ENCODE results near the gene SF3A1. TPM values are rescaled to one million over a fixed set of nuclear protein-coding genes. Genes with fewer than 3 reads are reported as not detected.

The SF3A1 gene
- polyA plus RNA-seq, 1 donor from 2014 or later = 14.4 TPM

DNA sequence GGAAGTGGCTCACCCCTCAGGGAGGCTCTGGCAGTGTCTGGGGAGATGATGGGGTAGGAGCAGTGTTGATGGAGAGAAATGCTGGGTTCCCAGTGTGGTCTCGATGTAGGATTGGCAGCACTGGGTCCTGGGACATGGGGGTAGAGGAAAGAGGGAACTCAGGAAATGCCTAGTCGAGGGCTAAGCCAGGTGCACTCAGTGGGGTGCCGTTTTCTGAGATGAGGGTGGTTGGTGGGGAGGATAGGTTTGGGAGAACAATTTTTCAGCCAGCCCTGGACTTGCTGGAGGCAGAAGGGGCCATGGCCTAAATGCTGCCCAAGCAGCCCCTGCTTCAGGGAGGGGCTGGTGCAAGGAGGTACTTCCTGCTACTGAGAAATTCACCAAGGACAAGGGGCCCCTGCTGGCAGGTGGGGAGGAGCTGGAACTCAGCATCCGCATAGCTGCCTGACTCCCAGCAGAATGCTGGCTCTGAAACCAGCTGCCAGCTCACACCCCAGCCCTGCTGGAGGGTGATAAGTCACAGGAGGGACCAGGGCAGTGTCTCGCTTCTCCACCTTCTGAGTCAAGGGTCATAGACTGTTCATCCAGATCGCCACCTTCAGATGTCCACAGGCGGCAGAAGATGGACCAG is 6.1 kb upstream of the SF3A1 start:
- H3K27ac ChIP-seq (ENCODE audit: low read length) = no peak overlapping the region

GRCh38 chr22:30361916-30362650 is 5.4 kb upstream of the SF3A1 start:
- TF ChIP-seq TAF1 (IDR thresholded peaks at IDR 0.05; ENCODE audit: low read depth) (no peak), REST (IDR thresholded peaks at IDR 0.05; ENCODE audit: borderline replicate concordance) (no peak), EP300 (conservative IDR thresholded peaks at IDR 0.05; ENCODE audit: poor library complexity, severe bottlenecking) (no peak), POLR2AphosphoS5 (IDR thresholded peaks at IDR 0.05) (no peak), EZH2 (IDR thresholded peaks at IDR 0.05; ENCODE audit: borderline replicate concordance, insufficient read depth, low read length, poor library complexity, severe bottlenecking) (no peak), MXI1 (conservative IDR thresholded peaks at IDR 0.05; ENCODE audit: poor library complexity, severe bottlenecking) (no peak), RAD21 (conservative IDR thresholded peaks at IDR 0.05) (no peak), SMC3 (conservative IDR thresholded peaks at IDR 0.05; ENCODE audit: poor library complexity) (no peak)
- TF ChIP-seq, protein P1, sequence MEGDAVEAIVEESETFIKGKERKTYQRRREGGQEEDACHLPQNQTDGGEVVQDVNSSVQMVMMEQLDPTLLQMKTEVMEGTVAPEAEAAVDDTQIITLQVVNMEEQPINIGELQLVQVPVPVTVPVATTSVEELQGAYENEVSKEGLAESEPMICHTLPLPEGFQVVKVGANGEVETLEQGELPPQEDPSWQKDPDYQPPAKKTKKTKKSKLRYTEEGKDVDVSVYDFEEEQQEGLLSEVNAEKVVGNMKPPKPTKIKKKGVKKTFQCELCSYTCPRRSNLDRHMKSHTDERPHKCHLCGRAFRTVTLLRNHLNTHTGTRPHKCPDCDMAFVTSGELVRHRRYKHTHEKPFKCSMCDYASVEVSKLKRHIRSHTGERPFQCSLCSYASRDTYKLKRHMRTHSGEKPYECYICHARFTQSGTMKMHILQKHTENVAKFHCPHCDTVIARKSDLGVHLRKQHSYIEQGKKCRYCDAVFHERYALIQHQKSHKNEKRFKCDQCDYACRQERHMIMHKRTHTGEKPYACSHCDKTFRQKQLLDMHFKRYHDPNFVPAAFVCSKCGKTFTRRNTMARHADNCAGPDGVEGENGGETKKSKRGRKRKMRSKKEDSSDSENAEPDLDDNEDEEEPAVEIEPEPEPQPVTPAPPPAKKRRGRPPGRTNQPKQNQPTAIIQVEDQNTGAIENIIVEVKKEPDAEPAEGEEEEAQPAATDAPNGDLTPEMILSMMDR (IDR thresholded peaks at IDR 0.05; ENCODE audit: poor library complexity, severe bottlenecking) = no peak
- no peaks in the 10 kb centered on the region for H3K9me3 ChIP-seq (ENCODE audit: low read length)
- H4K20me1 ChIP-seq (ENCODE audit: insufficient read depth) = no peaks in the 10 kb centered on the region
- H3K9me2 ChIP-seq (ENCODE audit: insufficient read depth, low read length) = no peaks in the 10 kb centered on the region
- H3F3A ChIP-seq (ENCODE audit: insufficient read depth, low read length, poor library complexity, severe bottlenecking) = no peaks in the 10 kb centered on the region
- H2AFZ ChIP-seq (ENCODE audit: low read depth, low read length) = no peak overlapping the region
- no peak overlapping the region for H3K27ac ChIP-seq (ENCODE audit: low read length)
- H3K27me3 ChIP-seq (ENCODE audit: insufficient read depth, low read depth, low read length) = no peaks in the 10 kb centered on the region
- no peak overlapping the region for H3K4me2 ChIP-seq (ENCODE audit: low read length)
- H3K79me2 ChIP-seq (replicated peaks; ENCODE audit: insufficient read depth, low read length) = no peaks in the 10 kb centered on the region
- no peaks in the 10 kb centered on the region for H3K36me3 ChIP-seq (ENCODE audit: insufficient read depth, low read length)
- H3K9ac ChIP-seq (ENCODE audit: low read length) = no peak overlapping the region
- no peak overlapping the region for H3K4me3 ChIP-seq (ENCODE audit: low read length)

More for the DNA sequence above, 6.1 kb upstream of the SF3A1 start:
- Histone ChIP-seq H3K9ac (ENCODE audit: low read length) (no peak overlapping the region), H3K9me3 (ENCODE audit: low read length) (no peaks in the 10 kb centered on the region), H3F3A (ENCODE audit: insufficient read depth, low read length, poor library complexity, severe bottlenecking) (no peaks in the 10 kb centered on the region), H4K20me1 (ENCODE audit: insufficient read depth) (no peaks in the 10 kb centered on the region), H3K27me3 (ENCODE audit: insufficient read depth, low read depth, low read length) (no peaks in the 10 kb centered on the region), H3K36me3 (ENCODE audit: insufficient read depth, low read length) (no peaks in the 10 kb centered on the region), H3K4me2 (ENCODE audit: low read length) (no peak overlapping the region), H3K4me3 (ENCODE audit: low read length) (no peak overlapping the region), H2AFZ (ENCODE audit: low read depth, low read length) (no peak overlapping the region), H3K79me2 (replicated peaks; ENCODE audit: insufficient read depth, low read length) (no peaks in the 10 kb centered on the region), H3K9me2 (ENCODE audit: insufficient read depth, low read length) (no peaks in the 10 kb centered on the region)
- TF ChIP-seq EP300 (conservative IDR thresholded peaks at IDR 0.05; ENCODE audit: poor library complexity, severe bottlenecking) = no peak
- TF ChIP-seq SMC3 (conservative IDR thresholded peaks at IDR 0.05; ENCODE audit: poor library complexity) = no peak
- no peak for TF ChIP-seq EZH2 (IDR thresholded peaks at IDR 0.05; ENCODE audit: borderline replicate concordance, insufficient read depth, low read length, poor library complexity, severe bottlenecking)
- TF ChIP-seq REST (IDR thresholded peaks at IDR 0.05; ENCODE audit: borderline replicate concordance) = no peak
- no peak for TF ChIP-seq RAD21 (conservative IDR thresholded peaks at IDR 0.05)
